ENCODE measurements around the gene NRCAM. TPM values are rescaled to one million over a fixed set of nuclear protein-coding genes. Genes with fewer than 3 reads are reported as not detected.

NRCAM gene
- total RNA-seq, 2 experiments from 2014 or later, result 3.4 to 7.0 TPM

GRCh38 chr7:108327353-108327752 lies 128.9 kb downstream of the NRCAM start:
- ATAC-seq (ENCODE audit: poor library complexity) (no peak), DNase-seq (no peak)
- H3K27me3 ChIP-seq (ENCODE audit: control insufficient read depth in 1 of 2, insufficient read depth in 2 of 2, low read length in 2 of 2), result no peaks in the 10 kb centered on the region
- intact Hi-C loops (cut with DNase I, micrococcal nuclease), result no loop called here
- Mint-ChIP-seq H3K4me3 (no peak overlapping the region), H3K27ac (no peak overlapping the region), H3K9me3 (no peaks in the 10 kb centered on the region), H3K36me3 (ENCODE audit: low read depth) (no peaks in the 10 kb centered on the region), H3K4me1 (ENCODE audit: low read depth) (no peaks in the 10 kb centered on the region), H3K27me3 (no peaks in the 10 kb centered on the region)
- TF ChIP-seq, protein P1, sequence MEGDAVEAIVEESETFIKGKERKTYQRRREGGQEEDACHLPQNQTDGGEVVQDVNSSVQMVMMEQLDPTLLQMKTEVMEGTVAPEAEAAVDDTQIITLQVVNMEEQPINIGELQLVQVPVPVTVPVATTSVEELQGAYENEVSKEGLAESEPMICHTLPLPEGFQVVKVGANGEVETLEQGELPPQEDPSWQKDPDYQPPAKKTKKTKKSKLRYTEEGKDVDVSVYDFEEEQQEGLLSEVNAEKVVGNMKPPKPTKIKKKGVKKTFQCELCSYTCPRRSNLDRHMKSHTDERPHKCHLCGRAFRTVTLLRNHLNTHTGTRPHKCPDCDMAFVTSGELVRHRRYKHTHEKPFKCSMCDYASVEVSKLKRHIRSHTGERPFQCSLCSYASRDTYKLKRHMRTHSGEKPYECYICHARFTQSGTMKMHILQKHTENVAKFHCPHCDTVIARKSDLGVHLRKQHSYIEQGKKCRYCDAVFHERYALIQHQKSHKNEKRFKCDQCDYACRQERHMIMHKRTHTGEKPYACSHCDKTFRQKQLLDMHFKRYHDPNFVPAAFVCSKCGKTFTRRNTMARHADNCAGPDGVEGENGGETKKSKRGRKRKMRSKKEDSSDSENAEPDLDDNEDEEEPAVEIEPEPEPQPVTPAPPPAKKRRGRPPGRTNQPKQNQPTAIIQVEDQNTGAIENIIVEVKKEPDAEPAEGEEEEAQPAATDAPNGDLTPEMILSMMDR (IDR thresholded peaks at IDR 0.05), result no peak
- no peak overlapping the region for H3K27ac ChIP-seq (ENCODE audit: low read depth in 1 of 2, low read length in 2 of 2)
- H3K4me1 ChIP-seq (ENCODE audit: insufficient read depth, low read length), result no peaks in the 10 kb centered on the region
- POLR2A ChIA-PET, result no interaction called here
- CTCF ChIA-PET, result no interaction called here
- H3K4me3 ChIP-seq (ENCODE audit: low read length), result no peak overlapping the region
- no peaks in the 10 kb centered on the region for H3K9me3 ChIP-seq (ENCODE audit: control insufficient read depth in 1 of 2, insufficient read depth in 1 of 2, low read length in 2 of 2)
- no peaks in the 10 kb centered on the region for H3K36me3 ChIP-seq (ENCODE audit: insufficient read depth, low read length)

DNA sequence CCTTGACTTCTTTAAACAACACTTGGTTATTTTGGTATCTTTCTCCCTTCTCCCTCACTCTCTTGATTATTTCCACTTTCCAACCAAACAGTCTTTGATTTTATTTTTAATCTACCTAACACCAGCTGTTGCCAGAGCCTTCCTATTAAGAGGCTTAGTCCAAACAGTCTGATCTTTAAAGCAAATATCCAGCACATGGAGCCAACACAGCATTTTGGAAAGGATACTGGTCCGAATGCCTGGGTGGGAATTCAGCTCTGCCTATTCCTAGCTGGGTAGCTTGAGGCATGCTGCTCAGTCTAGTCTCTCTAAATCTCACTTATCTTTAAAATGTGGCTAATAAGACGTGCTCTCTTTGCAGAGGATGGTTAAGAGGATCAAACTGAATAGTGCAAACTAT lies 129.3 kb downstream of the NRCAM start:
- H3K4me3 ChIP-seq (ENCODE audit: low read length), result no peak overlapping the region
- intact Hi-C loops (cut with DNase I, micrococcal nuclease), result no loop called here
- TF ChIP-seq, protein P1 (IDR thresholded peaks at IDR 0.05), result no peak
- Mint-ChIP-seq H3K4me3 (no peak overlapping the region), H3K27me3 (no peaks in the 10 kb centered on the region), H3K36me3 (ENCODE audit: low read depth) (no peaks in the 10 kb centered on the region), H3K27ac (no peak overlapping the region), H3K4me1 (ENCODE audit: low read depth) (no peaks in the 10 kb centered on the region), H3K9me3 (no peaks in the 10 kb centered on the region)
- DNase-seq (no peak), ATAC-seq (ENCODE audit: poor library complexity) (no peak)
- ChIA-PET POLR2A (no interaction called here), CTCF (no interaction called here)
- H3K27me3 ChIP-seq (ENCODE audit: control insufficient read depth in 1 of 2, insufficient read depth in 2 of 2, low read length in 2 of 2), result no peaks in the 10 kb centered on the region
- H3K27ac ChIP-seq (ENCODE audit: low read depth in 1 of 2, low read length in 2 of 2), result no peak overlapping the region
- H3K36me3 ChIP-seq (ENCODE audit: insufficient read depth, low read length), result no peaks in the 10 kb centered on the region
- H3K9me3 ChIP-seq (ENCODE audit: control insufficient read depth in 1 of 2, insufficient read depth in 1 of 2, low read length in 2 of 2), result no peaks in the 10 kb centered on the region
- no peaks in the 10 kb centered on the region for H3K4me1 ChIP-seq (ENCODE audit: insufficient read depth, low read length)

GRCh38 chr7:108324053-108325038 lies 131.9 kb downstream of the NRCAM start:
- POLR2A ChIA-PET, result no interaction called here
- TF ChIP-seq, protein P1 (IDR thresholded peaks at IDR 0.05), result no peak
- Histone ChIP-seq H3K4me1 (ENCODE audit: insufficient read depth, low read length) (no peaks in the 10 kb centered on the region), H3K9me3 (ENCODE audit: control insufficient read depth in 1 of 2, insufficient read depth in 1 of 2, low read length in 2 of 2) (no peaks in the 10 kb centered on the region), H3K27me3 (ENCODE audit: control insufficient read depth in 1 of 2, insufficient read depth in 2 of 2, low read length in 2 of 2) (no peaks in the 10 kb centered on the region), H3K27ac (ENCODE audit: low read depth in 1 of 2, low read length in 2 of 2) (no peak overlapping the region), H3K36me3 (ENCODE audit: insufficient read depth, low read length) (no peaks in the 10 kb centered on the region), H3K4me3 (ENCODE audit: low read length) (no peak overlapping the region)
- Mint-ChIP-seq H3K36me3 (ENCODE audit: low read depth) (no peaks in the 10 kb centered on the region), H3K4me3 (no peak overlapping the region), H3K27me3 (no peaks in the 10 kb centered on the region), H3K27ac (no peak overlapping the region), H3K4me1 (ENCODE audit: low read depth) (no peaks in the 10 kb centered on the region), H3K9me3 (no peaks in the 10 kb centered on the region)
- intact Hi-C loops (cut with DNase I, micrococcal nuclease), result no loop called here
- ATAC-seq (ENCODE audit: poor library complexity) (no peak), DNase-seq (no peak)
- CTCF ChIA-PET, result interaction anchor here (0.7 kb wide), 1 partner anchor 57 kb away, joined by 4 read pairs; no protein-coding TSS in a partner anchor
